ENCODE results near the gene PTK7. TPM values are rescaled to one million over a fixed set of nuclear protein-coding genes. Genes with fewer than 3 reads are reported as not detected.

Gene PTK7
- total RNA-seq, 4 donors from 2014 or later = 6.8 to 10.8 (median 8.0) TPM

- TF ChIP-seq POLR2AphosphoS5 (IDR thresholded peaks at IDR 0.05) (no peak), EP300 (IDR thresholded peaks at IDR 0.05) (no peak), POLR2A (IDR thresholded peaks at IDR 0.05; ENCODE audit: low read depth) (no peak), CTCF (IDR thresholded peaks at IDR 0.05) (no peak)
- Histone ChIP-seq H3K9me3 (no peaks in the 10 kb centered on the region), H3K4me3 (no peak overlapping the region), H3K27me3 (no peaks in the 10 kb centered on the region), H3K4me1 (peaks cover 17 to 41% (median 25%) of the 10 kb centered on the region in 4 donors), H3K27ac (replicated peaks in 1 of 4) (no peak overlapping the region), H3K36me3 (peaks cover 11 to 60% (median 51%) of the 10 kb centered on the region in 4 donors)
- DNase-seq (ENCODE audit: extremely low spot score) = no peak
- whole genome bisulfite sequencing = 98% methylated on average over 14 of the region's 14 CpGs
- intact Hi-C loops (cut with DNase I) = no loop called here
Observed at GRCh38 chr6:43186019-43186418, 109.9 kb downstream of the PTK7 start.

DNA sequence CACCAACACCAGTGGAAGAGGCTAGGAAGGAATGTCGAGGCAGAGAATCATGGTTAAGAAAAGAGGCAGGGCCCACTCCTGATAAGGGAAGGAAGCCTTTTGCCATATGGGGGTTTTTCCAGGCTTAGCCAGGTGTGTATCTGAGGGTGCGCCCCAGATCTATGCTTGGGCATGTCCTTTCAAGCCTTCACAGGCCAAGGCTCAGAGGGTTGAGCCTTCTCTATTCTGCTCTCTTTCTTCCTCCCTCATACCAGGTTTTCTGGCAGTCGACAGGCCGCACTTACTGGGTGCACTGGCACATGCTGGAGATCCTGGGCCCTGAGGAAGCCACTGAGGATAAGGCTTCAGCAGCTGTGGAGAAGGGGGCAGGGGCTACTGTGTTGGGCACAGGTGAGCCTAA is 110.6 kb downstream of the PTK7 start:
- intact Hi-C loops (cut with DNase I) = no loop called here
- H3K4me1 ChIP-seq = peaks cover 12 to 34% (median 19%) of the 10 kb centered on the region in 4 donors
- H3K4me3 ChIP-seq = no peak overlapping the region
- H3K27ac ChIP-seq (replicated peaks in 1 of 4) = no peak overlapping the region
- H3K27me3 ChIP-seq = no peaks in the 10 kb centered on the region
- 96% methylated on average over 4 of the region's 4 CpGs for WGBS
- no peaks in the 10 kb centered on the region for H3K9me3 ChIP-seq
- peaks cover 11 to 60% (median 50%) of the 10 kb centered on the region in 4 donors for H3K36me3 ChIP-seq
- TF ChIP-seq CTCF (IDR thresholded peaks at IDR 0.05) = no peak
- no peak for TF ChIP-seq EP300 (IDR thresholded peaks at IDR 0.05)
- no peak for TF ChIP-seq POLR2A (IDR thresholded peaks at IDR 0.05; ENCODE audit: low read depth)
- DNase-seq (ENCODE audit: extremely low spot score) = no peak

DNA sequence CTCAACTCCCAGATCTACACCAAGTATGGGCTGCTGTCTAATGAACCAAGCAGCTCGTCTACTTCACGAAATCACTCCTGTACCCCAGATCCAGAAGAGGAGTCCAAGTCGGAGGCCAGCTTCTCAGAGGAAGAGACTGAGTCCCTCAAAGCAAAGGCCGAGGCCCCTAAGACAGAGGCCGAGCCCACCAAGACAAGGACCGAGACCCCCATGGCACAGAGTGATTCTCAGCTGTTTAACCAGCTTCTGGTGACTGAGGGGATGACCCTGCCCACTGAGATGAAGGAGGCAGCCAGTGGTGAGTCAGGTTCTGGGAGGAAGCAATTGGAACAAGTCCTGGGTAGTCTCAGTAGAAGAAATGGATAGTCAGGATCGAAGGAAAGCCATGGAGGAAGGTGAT is 111.7 kb downstream of the PTK7 start:
- WGBS = 100% methylated on average over 6 of the region's 7 CpGs
- no peak overlapping the region for H3K4me3 ChIP-seq
- H3K4me1 ChIP-seq = peaks cover 6 to 28% (median 14%) of the 10 kb centered on the region in 4 donors
- no peaks in the 10 kb centered on the region for H3K9me3 ChIP-seq
- peaks cover 12 to 68% (median 59%) of the 10 kb centered on the region in 4 donors for H3K36me3 ChIP-seq
- no peaks in the 10 kb centered on the region for H3K27me3 ChIP-seq
- no peak for DNase-seq (ENCODE audit: extremely low spot score)
- TF ChIP-seq POLR2A (IDR thresholded peaks at IDR 0.05; ENCODE audit: low read depth) (no peak), EP300 (IDR thresholded peaks at IDR 0.05) (no peak), POLR2AphosphoS5 (IDR thresholded peaks at IDR 0.05) (no peak), CTCF (IDR thresholded peaks at IDR 0.05) (no peak)
- no peak overlapping the region for H3K27ac ChIP-seq (replicated peaks in 1 of 4)
- intact Hi-C loops (cut with DNase I) = no loop called here

DNA sequence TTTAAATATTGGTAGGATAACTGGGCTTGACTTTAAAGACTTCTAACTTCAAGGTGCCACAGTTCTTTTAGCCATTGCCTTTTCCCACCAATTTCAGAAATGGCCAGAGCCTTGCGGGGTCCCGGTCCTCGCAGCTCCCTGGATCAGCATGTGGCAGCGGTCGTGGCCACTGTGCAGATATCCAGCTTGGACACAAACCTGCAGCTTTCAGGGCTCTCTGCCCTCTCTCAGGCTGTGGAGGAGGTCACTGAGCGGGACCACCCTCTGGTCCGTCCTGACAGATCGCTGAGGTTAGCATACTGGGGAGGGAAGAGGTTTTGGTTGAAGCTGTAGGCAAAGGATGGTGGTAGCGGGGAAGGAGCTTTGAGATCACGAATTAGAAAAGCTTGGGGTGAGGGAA is 112.3 kb downstream of the PTK7 start:
- H3K9me3 ChIP-seq = no peaks in the 10 kb centered on the region
- 93% methylated on average over 10 of the region's 10 CpGs for WGBS
- no peaks in the 10 kb centered on the region for H3K27me3 ChIP-seq
- peaks cover 17 to 74% (median 65%) of the 10 kb centered on the region in 4 donors for H3K36me3 ChIP-seq
- no peak for DNase-seq (ENCODE audit: extremely low spot score)
- TF ChIP-seq POLR2A (IDR thresholded peaks at IDR 0.05; ENCODE audit: low read depth) = no peak
- TF ChIP-seq POLR2AphosphoS5 (IDR thresholded peaks at IDR 0.05) = no peak
- TF ChIP-seq CTCF (IDR thresholded peaks at IDR 0.05) = no peak
- no peak for TF ChIP-seq EP300 (IDR thresholded peaks at IDR 0.05)
- no peak overlapping the region for H3K27ac ChIP-seq (replicated peaks in 1 of 4)
- intact Hi-C loops (cut with DNase I) = no loop called here
- no peak overlapping the region for H3K4me3 ChIP-seq
- peaks cover 0 to 22% (median 8%) of the 10 kb centered on the region in 4 donors for H3K4me1 ChIP-seq

DNA sequence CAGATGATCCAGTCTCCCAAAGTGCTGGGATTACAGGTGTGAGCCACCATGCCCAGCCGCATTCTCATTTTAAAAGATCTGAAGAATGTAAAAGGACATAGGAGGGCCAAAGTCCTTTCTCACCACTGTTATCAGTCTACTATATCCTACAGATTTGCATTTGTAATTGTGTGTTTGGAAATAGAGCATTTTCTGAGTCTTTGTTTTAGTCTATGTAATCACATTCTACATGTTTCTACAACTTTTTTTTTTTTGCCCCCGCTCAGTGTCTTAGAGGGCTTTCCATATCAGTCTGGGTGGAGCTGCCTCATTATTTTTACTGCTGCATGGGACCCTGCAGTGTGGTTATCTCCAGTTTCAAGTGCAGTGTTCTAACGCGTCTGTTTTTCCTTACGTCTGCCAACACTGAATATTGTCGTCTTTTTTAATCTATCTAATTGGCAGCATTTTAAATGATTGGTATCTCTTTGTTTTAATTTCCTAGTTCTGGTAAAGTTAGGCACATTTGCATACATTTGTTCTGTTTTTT is 113.7 kb downstream of the PTK7 start:
- WGBS = 90% methylated on average over 6 of the region's 6 CpGs
- Histone ChIP-seq H3K27ac (replicated peaks in 1 of 4) (no peak overlapping the region), H3K4me3 (no peak overlapping the region), H3K9me3 (no peaks in the 10 kb centered on the region), H3K4me1 (peaks cover 0 to 8% (median 0%) of the 10 kb centered on the region in 4 donors), H3K36me3 (peaks cover 19 to 81% (median 70%) of the 10 kb centered on the region in 4 donors), H3K27me3 (no peaks in the 10 kb centered on the region)
- intact Hi-C loops (cut with DNase I) = no loop called here
- TF ChIP-seq CTCF (IDR thresholded peaks at IDR 0.05) (no peak), POLR2A (IDR thresholded peaks at IDR 0.05; ENCODE audit: low read depth) (no peak), POLR2AphosphoS5 (IDR thresholded peaks at IDR 0.05) (no peak), EP300 (IDR thresholded peaks at IDR 0.05) (no peak)
- no peak for DNase-seq (ENCODE audit: extremely low spot score)
